NCI-H2227 treated with DMSO at 0.1 percent for 48 hours (cell line): ENCODE data around the gene CD69.
"Not testable (repeated sequence)": the region's sequence is repeated elsewhere in the genome, so short reads cannot be mapped to it uniquely, and the experiment has no call there.

Experiments
- DNase-seq: peaks from one replicate; lab custom pipeline; 2025; lab: John Stamatoyannopoulos, UW

CD69 gene

GRCh38 chr12:9718968-9719367 is 41.7 kb downstream of the CD69 start:
- DNase-seq: no peak

GRCh38 chr12:9717070-9717925 is 43.4 kb downstream of the CD69 start:
- no peak for DNase-seq

- not testable (repeated sequence) for DNase-seq
Observed at GRCh38 chr12:9713032-9713558, 47.6 kb downstream of the CD69 start.

- no peak for DNase-seq
Observed at GRCh38 chr12:9711664-9712063, 49.0 kb downstream of the CD69 start.

GRCh38 chr12:9710584-9711375 is 49.9 kb downstream of the CD69 start:
- no peak for DNase-seq

GRCh38 chr12:9708853-9709252 is 51.8 kb downstream of the CD69 start:
- no peak for DNase-seq

GRCh38 chr12:9707864-9708808 is 52.6 kb downstream of the CD69 start:
- DNase-seq: no peak

GRCh38 chr12:9707356-9707755 is 53.3 kb downstream of the CD69 start:
- no peak for DNase-seq

GRCh38 chr12:9706086-9706685 is 54.5 kb downstream of the CD69 start:
- DNase-seq: no peak

GRCh38 chr12:9704561-9704960 is 56.1 kb downstream of the CD69 start:
- DNase-seq: not testable (repeated sequence)
